Vagina (tissue), 2 donors: Measurements from ENCODE around the gene RASGEF1C. TPM values are rescaled to one million over a fixed set of nuclear protein-coding genes. Genes with fewer than 3 reads are reported as not detected.

Experiments used
- DNase-seq, 2 donors: peaks; one replicate each; pipeline ENCODE4 v3.0.0-alpha.2; 2017; ENCODE audit errors: extremely low spot score in 2 of 2
- H3K27ac ChIP-seq: fragments of 200-600 bp; sonication (generic); one replicate; pipeline ENCODE4 v1.5.1; 2019
- H3K27me3 ChIP-seq: fragments of 200-600 bp; sonication (generic); one replicate; pipeline ENCODE4 v1.5.1; 2019
- H3K36me3 ChIP-seq, 2 donors: fragments of 200-600 bp; sonication (generic); one replicate each; pipeline ENCODE4 v1.5.1; 2017 to 2019
- H3K4me1 ChIP-seq: fragments of 200-600 bp; sonication (generic); one replicate; pipeline ENCODE4 v1.5.1; 2019
- H3K4me3 ChIP-seq, 2 donors: fragments of 200-600 bp; sonication (generic); 1 replicate in 1 of 2; 2 replicates in 1 of 2; pipeline ENCODE4 v1.5.1; 2016 to 2019
- H3K9me3 ChIP-seq: fragments of 200-600 bp; sonication (generic); one replicate; pipeline ENCODE4 v1.5.1; 2019
- POLR2A ChIP-seq, 2 donors: fragments of 450-650 bp; IDR thresholded peaks; one replicate each; pipeline ENCODE4 v1.6.1; 2017; ENCODE audit warnings: antibody characterized with exemption in 2 of 2, mild to moderate bottlenecking in 2 of 2, moderate library complexity in 2 of 2
- POLR2AphosphoS5 ChIP-seq, 2 donors: sonication (generic); formaldehyde crosslinking; IDR thresholded peaks; one replicate each; pipeline ENCODE4 v1.9.0; 2017; ENCODE audit warnings: antibody characterized with exemption in 2 of 2, mild to moderate bottlenecking in 2 of 2, low read depth in 1 of 2; ENCODE audit not compliant: insufficient read depth in 1 of 2
- intact Hi-C: fragments of 100-400 bp; cut with DNase I; formaldehyde crosslinking; loops from one replicate; pipeline ENCODE4 v1.15.1; 2023
- total RNA-seq: library from RNA; depleted of rRNA; stranded (reverse); fragments of >200 nt; gene quantifications from one replicate; pipeline ENCODE4 v1.2.3, GENCODE V29; 2016
- TF ChIP-seq, protein P1 (sequence below), 3 experiments: fragments of 450-650 bp in 2 of 3; fragments of 200-600 bp in 1 of 3; sonication (generic) in 1 of 3; IDR thresholded peaks; one replicate each; pipeline ENCODE4 v1.5.1; 2017 to 2019; ENCODE audit warnings: antibody characterized with exemption in 3 of 3, mild to moderate bottlenecking in 2 of 3, moderate library complexity in 2 of 3

The RASGEF1C gene
- total RNA-seq, 1 donor from 2014 or later: 2.5 TPM

DNA sequence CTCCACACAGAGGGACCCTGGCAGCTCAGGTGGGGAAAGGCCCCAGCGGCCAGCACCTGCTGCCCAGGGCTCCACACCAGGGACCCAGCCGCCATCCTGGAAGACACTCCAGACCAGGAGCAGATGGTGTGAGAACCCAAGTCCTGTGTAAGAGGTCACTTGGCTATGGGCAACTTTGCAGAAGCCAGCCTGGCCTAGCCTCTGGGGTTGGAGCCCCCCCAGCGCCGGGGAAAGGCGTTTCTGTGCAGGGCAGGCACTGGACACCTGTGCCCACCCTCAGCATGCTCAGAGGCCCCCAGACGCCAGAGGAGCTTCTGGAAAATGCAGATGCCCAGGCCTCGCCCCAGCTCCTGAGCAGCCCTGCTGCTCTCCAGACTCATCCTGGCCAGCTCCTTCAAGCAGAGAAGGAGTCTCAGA lies 34.0 kb downstream of the RASGEF1C start:
- Histone ChIP-seq H3K27me3 (no peaks in the 10 kb centered on the region), H3K36me3 (no peaks in the 10 kb centered on the region), H3K9me3 (no peaks in the 10 kb centered on the region), H3K27ac (no peak overlapping the region), H3K4me3 (no peak overlapping the region), H3K4me1 (peaks cover 20% of the 10 kb centered on the region)
- intact Hi-C loops: no loop called here
- TF ChIP-seq POLR2AphosphoS5 (IDR thresholded peaks at IDR 0.05; ENCODE audit: insufficient read depth in 1 of 2, low read depth in 1 of 2) (no peak), POLR2A (IDR thresholded peaks at IDR 0.05) (no peak)
- TF ChIP-seq, protein P1, sequence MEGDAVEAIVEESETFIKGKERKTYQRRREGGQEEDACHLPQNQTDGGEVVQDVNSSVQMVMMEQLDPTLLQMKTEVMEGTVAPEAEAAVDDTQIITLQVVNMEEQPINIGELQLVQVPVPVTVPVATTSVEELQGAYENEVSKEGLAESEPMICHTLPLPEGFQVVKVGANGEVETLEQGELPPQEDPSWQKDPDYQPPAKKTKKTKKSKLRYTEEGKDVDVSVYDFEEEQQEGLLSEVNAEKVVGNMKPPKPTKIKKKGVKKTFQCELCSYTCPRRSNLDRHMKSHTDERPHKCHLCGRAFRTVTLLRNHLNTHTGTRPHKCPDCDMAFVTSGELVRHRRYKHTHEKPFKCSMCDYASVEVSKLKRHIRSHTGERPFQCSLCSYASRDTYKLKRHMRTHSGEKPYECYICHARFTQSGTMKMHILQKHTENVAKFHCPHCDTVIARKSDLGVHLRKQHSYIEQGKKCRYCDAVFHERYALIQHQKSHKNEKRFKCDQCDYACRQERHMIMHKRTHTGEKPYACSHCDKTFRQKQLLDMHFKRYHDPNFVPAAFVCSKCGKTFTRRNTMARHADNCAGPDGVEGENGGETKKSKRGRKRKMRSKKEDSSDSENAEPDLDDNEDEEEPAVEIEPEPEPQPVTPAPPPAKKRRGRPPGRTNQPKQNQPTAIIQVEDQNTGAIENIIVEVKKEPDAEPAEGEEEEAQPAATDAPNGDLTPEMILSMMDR (IDR thresholded peaks at IDR 0.05): no peak
- DNase-seq: no peak

DNA sequence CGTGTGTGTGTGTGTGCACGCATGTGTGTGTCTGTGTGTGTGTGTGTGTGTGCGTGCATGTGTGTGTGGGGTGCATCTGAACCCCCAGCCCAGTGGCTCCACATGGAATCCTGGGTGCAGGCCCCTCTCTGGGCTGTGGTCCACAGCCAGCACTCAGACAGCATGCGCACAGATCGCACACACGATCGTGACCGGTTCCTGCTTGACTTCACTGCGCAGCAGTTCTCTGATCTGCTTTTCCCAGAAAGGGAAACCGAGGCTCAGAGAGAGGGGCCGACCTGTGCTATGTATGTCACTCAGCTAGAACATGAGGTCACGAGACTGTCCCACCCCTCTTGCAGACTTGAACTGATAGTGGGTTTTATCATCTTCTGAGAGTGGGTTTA lies 34.4 kb downstream of the RASGEF1C start:
- no peak overlapping the region for H3K4me3 ChIP-seq
- intact Hi-C loops: no loop called here
- DNase-seq: peak in 1 of 2 donors; percentile 91
- H3K4me1 ChIP-seq: peaks cover 25% of the 10 kb centered on the region
- H3K27me3 ChIP-seq: no peaks in the 10 kb centered on the region
- no peak overlapping the region for H3K27ac ChIP-seq
- no peaks in the 10 kb centered on the region for H3K36me3 ChIP-seq
- TF ChIP-seq POLR2AphosphoS5 (IDR thresholded peaks at IDR 0.05; ENCODE audit: insufficient read depth in 1 of 2, low read depth in 1 of 2) (no peak), POLR2A (IDR thresholded peaks at IDR 0.05) (no peak)
- TF ChIP-seq, protein P1 (IDR thresholded peaks at IDR 0.05): no peak
- H3K9me3 ChIP-seq: no peaks in the 10 kb centered on the region

DNA sequence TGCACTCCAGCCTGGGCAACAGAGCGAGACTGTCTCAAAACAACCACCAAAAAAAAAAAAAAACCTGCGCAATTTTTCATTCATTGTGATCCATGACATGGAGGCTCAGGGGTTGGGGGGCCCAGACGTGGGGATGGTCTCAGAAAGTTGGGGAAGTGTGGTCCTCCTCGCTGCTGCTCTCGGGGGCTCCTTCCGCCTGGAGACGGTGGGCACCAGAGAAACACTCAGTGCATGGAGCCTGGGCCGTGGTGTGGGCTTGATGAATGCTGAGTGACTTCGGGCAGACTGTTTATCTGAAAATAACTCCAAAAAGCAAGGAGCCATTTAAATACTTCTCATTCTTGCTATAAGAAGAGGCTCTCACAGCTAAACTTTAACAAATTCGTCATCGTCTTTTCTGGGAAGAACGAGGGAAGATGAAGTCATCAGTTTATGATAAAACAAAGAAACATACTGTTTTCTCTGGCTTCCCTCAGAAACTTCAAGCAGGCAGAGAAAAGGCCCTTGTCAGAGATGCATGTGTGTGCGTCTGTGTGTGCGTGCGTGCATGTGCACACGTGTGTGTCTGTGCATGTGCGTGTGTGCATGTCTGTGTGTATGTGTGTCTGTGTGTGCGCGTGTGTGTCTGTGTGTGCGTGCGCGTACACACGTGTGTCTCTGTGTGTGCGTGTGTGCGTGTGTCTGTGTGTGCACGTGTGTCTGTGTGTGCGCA lies 35.0 kb downstream of the RASGEF1C start:
- Histone ChIP-seq H3K27ac (no peak overlapping the region), H3K36me3 (no peaks in the 10 kb centered on the region), H3K4me1 (peaks cover 26% of the 10 kb centered on the region), H3K4me3 (no peak overlapping the region), H3K9me3 (no peaks in the 10 kb centered on the region), H3K27me3 (no peaks in the 10 kb centered on the region)
- intact Hi-C loops: no loop called here
- no peak for DNase-seq
- no peak for TF ChIP-seq POLR2A (IDR thresholded peaks at IDR 0.05)
- TF ChIP-seq, protein P1 (IDR thresholded peaks at IDR 0.05): no peak
- no peak for TF ChIP-seq POLR2AphosphoS5 (IDR thresholded peaks at IDR 0.05; ENCODE audit: insufficient read depth in 1 of 2, low read depth in 1 of 2)

DNA sequence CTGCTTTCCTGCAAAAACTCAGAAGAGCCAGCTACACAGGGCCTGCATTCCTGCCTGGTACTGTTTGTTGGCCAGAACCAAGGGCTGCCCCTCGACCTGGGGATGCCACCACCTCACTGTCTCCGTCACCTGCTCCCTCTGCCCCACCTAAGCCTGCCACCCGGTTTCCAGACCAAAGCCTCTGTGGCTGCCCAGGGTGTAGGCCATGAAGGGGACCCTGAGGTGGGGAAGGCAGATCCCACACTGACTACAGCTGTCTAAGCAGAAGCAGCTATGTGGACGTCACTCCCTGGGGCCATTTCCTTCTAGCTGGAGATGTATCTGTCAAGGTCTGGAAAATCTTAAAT lies 35.8 kb downstream of the RASGEF1C start:
- no peak for DNase-seq
- no peak for TF ChIP-seq POLR2A (IDR thresholded peaks at IDR 0.05)
- no peak for TF ChIP-seq POLR2AphosphoS5 (IDR thresholded peaks at IDR 0.05; ENCODE audit: insufficient read depth in 1 of 2, low read depth in 1 of 2)
- TF ChIP-seq, protein P1 (IDR thresholded peaks at IDR 0.05): no peak
- peaks cover 26% of the 10 kb centered on the region for H3K4me1 ChIP-seq
- no peaks in the 10 kb centered on the region for H3K27me3 ChIP-seq
- no peaks in the 10 kb centered on the region for H3K9me3 ChIP-seq
- intact Hi-C loops: no loop called here
- H3K36me3 ChIP-seq: no peaks in the 10 kb centered on the region
- H3K27ac ChIP-seq: no peak overlapping the region
- H3K4me3 ChIP-seq: no peak overlapping the region

DNA sequence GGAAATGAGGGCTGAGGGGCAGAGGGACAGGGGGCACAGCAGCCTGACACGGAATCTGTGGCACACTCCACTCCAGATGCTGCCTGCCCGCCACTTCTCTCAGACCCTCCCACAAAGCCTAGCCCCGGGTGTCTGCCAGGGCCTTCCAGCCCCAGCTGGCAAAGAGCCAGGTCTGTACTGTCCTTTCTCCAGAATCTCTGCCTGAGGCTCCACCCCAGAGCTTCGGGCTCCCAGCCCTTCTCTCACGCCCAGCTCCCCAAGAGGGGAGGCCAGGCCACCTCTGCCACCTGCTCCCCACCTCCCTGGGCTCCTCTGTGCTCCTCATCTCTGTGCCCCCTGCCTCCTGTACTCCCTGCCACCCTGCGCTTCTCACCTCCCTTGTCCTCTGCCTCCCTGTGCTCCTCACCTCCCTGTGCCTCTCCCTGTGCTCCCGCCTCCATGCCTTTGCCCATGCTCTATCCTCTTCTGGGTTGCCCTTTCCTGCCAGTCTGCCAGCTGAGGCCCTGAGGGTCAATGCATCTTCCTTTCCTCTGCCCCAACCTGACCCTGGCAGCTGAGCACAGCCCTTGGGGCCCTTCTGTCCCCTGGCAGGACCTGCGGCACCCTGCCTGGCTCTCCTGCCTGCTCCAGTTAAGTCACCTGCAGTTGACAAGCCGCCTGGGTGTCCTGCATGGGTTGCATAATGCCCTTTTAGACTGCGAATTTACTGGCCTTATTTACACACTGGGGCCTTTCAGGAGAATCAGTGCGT lies 36.4 kb downstream of the RASGEF1C start:
- peaks cover 26% of the 10 kb centered on the region for H3K4me1 ChIP-seq
- DNase-seq: no peak
- no peak overlapping the region for H3K4me3 ChIP-seq
- no peaks in the 10 kb centered on the region for H3K36me3 ChIP-seq
- H3K27me3 ChIP-seq: no peaks in the 10 kb centered on the region
- intact Hi-C loops: no loop called here
- no peaks in the 10 kb centered on the region for H3K9me3 ChIP-seq
- TF ChIP-seq POLR2A (IDR thresholded peaks at IDR 0.05): no peak
- no peak for TF ChIP-seq POLR2AphosphoS5 (IDR thresholded peaks at IDR 0.05; ENCODE audit: insufficient read depth in 1 of 2, low read depth in 1 of 2)
- TF ChIP-seq, protein P1 (IDR thresholded peaks at IDR 0.05): no peak
- no peak overlapping the region for H3K27ac ChIP-seq
